H1 (cell line): ENCODE results near the gene CRB2. TPM values are rescaled to one million over a fixed set of nuclear protein-coding genes. Genes with fewer than 3 reads are reported as not detected.

Experiments used
- BCL11A ChIP-seq, 2 experiments: IDR thresholded peaks; one replicate each; pipeline ENCODE4 v1.6.1; 2011; ENCODE audit warnings: low read depth in 2 of 2, low read length in 2 of 2, mild to moderate bottlenecking in 2 of 2
- CREB1 ChIP-seq: IDR thresholded peaks from 2 replicates; pipeline ENCODE4 v1.6.1; 2012; ENCODE audit warnings: inconsistent platforms
- E2F6 ChIP-seq: IDR thresholded peaks from 2 replicates; pipeline ENCODE4 v1.6.1; 2012; ENCODE audit warnings: inconsistent platforms
- EGR1 ChIP-seq: IDR thresholded peaks from 2 replicates; pipeline ENCODE4 v1.6.1; 2011; ENCODE audit warnings: low read depth, low read length, borderline replicate concordance
- EZH2 ChIP-seq: fragments of 200-600 bp; sonication (generic); IDR thresholded peaks from 2 replicates; pipeline ENCODE4 v1.7.1; 2012; ENCODE audit warnings: low read depth, mild to moderate bottlenecking, moderate library complexity, low read length, inconsistent platforms; ENCODE audit not compliant: severe bottlenecking
- HDAC2 ChIP-seq, 2 experiments: fragments of 300-600 bp in 1 of 2; sonication (generic) in 1 of 2; IDR thresholded peaks; 2 replicates each; pipeline ENCODE4 v1.6.1; 2011 to 2012; ENCODE audit warnings: low read depth in 2 of 2, low read length in 2 of 2, mild to moderate bottlenecking in 2 of 2, moderate library complexity in 2 of 2, borderline replicate concordance in 1 of 2, inconsistent platforms in 1 of 2
- NANOG ChIP-seq: IDR thresholded peaks from 2 replicates; pipeline ENCODE4 v1.6.1; 2011; ENCODE audit warnings: low read length, low read depth, mild to moderate bottlenecking, inconsistent platforms; ENCODE audit not compliant: insufficient read depth, poor library complexity, severe bottlenecking
- POLR2A ChIP-seq, 2 experiments: IDR thresholded peaks; 1 replicate in 1 of 2; 2 replicates in 1 of 2; pipeline ENCODE4 v1.6.1; 2011; ENCODE audit warnings: low read depth in 2 of 2, low read length in 2 of 2, mild to moderate bottlenecking in 2 of 2; ENCODE audit errors: control extremely low read depth in 1 of 2
- TEAD4 ChIP-seq: IDR thresholded peaks from 2 replicates; pipeline ENCODE4 v1.6.1; 2012; ENCODE audit warnings: low read depth, low read length, inconsistent platforms, mixed read lengths
- YY1 ChIP-seq: IDR thresholded peaks from 2 replicates; pipeline ENCODE4 v1.6.1; 2011; ENCODE audit warnings: low read depth, mild to moderate bottlenecking, low read length
- polyA plus RNA-seq, 7 experiments: library from polyadenylated mRNA; depleted of rRNA in 3 of 7; stranded (reverse) in 5 of 7; unstranded in 2 of 7; fragments of >200 nt in 5 of 7; fragments of 200-250 nt in 2 of 7; gene quantifications; 1 replicate in 5 of 7; 2 replicates in 1 of 7; 4 replicates in 1 of 7; pipeline versions ENCODE4 v1.2.1 to v1.2.3, GENCODE V29; 2011 to 2013; ENCODE audit warnings: missing spikeins in 2 of 7, mixed read lengths in 2 of 7
- total RNA-seq: library from RNA; stranded (reverse); fragmentation: NEBNext Ultra II Directional; extraction: Animal tissue kit (Norgen Biotek cat#: 25700); gene quantifications from 2 replicates; pipeline ENCODE4 v1.2.1, GENCODE V29; 2021
- TF ChIP-seq, protein P1 (sequence below): IDR thresholded peaks from 2 replicates; pipeline ENCODE4 v1.6.1; 2011; ENCODE audit warnings: low read length, improper control_type of control experiment
- TF ChIP-seq, protein P2 (sequence below), 3 experiments: IDR thresholded peaks; 1 replicate in 2 of 3; 2 replicates in 1 of 3; pipeline versions ENCODE4 v1.5.1 to v1.6.1; 2011; ENCODE audit warnings: low read length in 3 of 3, mild to moderate bottlenecking in 3 of 3, inconsistent platforms in 2 of 3, low read depth in 1 of 3, moderate library complexity in 1 of 3; ENCODE audit not compliant: insufficient read depth in 1 of 3; ENCODE audit errors: control extremely low read depth in 1 of 3

The CRB2 gene
- total and polyA plus RNA-seq, 2 of the 8 experiments (the other 6 are each of a cell fraction or from before 2014, with no cell fraction given): 4.0 to 8.4 TPM

- TF ChIP-seq, protein P1, sequence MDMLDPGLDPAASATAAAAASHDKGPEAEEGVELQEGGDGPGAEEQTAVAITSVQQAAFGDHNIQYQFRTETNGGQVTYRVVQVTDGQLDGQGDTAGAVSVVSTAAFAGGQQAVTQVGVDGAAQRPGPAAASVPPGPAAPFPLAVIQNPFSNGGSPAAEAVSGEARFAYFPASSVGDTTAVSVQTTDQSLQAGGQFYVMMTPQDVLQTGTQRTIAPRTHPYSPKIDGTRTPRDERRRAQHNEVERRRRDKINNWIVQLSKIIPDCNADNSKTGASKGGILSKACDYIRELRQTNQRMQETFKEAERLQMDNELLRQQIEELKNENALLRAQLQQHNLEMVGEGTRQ: peak; percentile 83
- no peak for TF ChIP-seq E2F6
- no peak for TF ChIP-seq NANOG
- TF ChIP-seq YY1: peak; percentile 58; the same call in 1 of the 2 replicates
- TF ChIP-seq HDAC2 (IDR thresholded peaks at IDR 0.05; ENCODE audit: borderline replicate concordance in 1 of 2, low read depth in 2 of 2, low read length in 2 of 2): peak in 1 of 2 experiments; percentile 52; a peak in 1 of 4 replicates
- peak; percentile 53 for TF ChIP-seq CREB1
- 0 out of 2 replicates have a peak, but pooled peaks have one; percentile 11 for TF ChIP-seq TEAD4
- TF ChIP-seq, protein P2, sequence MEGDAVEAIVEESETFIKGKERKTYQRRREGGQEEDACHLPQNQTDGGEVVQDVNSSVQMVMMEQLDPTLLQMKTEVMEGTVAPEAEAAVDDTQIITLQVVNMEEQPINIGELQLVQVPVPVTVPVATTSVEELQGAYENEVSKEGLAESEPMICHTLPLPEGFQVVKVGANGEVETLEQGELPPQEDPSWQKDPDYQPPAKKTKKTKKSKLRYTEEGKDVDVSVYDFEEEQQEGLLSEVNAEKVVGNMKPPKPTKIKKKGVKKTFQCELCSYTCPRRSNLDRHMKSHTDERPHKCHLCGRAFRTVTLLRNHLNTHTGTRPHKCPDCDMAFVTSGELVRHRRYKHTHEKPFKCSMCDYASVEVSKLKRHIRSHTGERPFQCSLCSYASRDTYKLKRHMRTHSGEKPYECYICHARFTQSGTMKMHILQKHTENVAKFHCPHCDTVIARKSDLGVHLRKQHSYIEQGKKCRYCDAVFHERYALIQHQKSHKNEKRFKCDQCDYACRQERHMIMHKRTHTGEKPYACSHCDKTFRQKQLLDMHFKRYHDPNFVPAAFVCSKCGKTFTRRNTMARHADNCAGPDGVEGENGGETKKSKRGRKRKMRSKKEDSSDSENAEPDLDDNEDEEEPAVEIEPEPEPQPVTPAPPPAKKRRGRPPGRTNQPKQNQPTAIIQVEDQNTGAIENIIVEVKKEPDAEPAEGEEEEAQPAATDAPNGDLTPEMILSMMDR (IDR thresholded peaks at IDR 0.05; ENCODE audit: control extremely low read depth in 1 of 3, insufficient read depth in 1 of 3, low read depth in 1 of 3, low read length in 3 of 3): peak in 2 of 3 experiments; percentile 92 to 95; a peak in 3 of 4 replicates
- no peak for TF ChIP-seq EZH2
- TF ChIP-seq POLR2A (IDR thresholded peaks at IDR 0.05; ENCODE audit: control extremely low read depth in 1 of 2, low read depth in 2 of 2, low read length in 2 of 2): 0 out of 3 replicates have a peak, but pooled peaks of 1 of the 2 experiments have one; percentile 23
- TF ChIP-seq EGR1: no peak
- TF ChIP-seq BCL11A (IDR thresholded peaks at IDR 0.05; ENCODE audit: low read depth in 2 of 2, low read length in 2 of 2): no peak
Measured at GRCh38 chr9:123353984-123354591, 1.9 kb upstream of the CRB2 start (continued).
